HS-27A (cell line): ENCODE results near the gene DDX3X.
A peak's percentile ranks its signal among the peaks of the same experiment; 100 is the strongest.
"Not testable (repeated sequence)": the region's sequence is repeated elsewhere in the genome, so short reads cannot be mapped to it uniquely, and the experiment has no call there.

Experiments used
- DNase-seq: peaks from one replicate; pipeline ENCODE4 v3.0.0-alpha.2; 2012; ENCODE audit warnings: low read depth, missing footprints

Gene DDX3X

GRCh38 chrX:41373989-41374606 lies 40.1 kb downstream of the DDX3X start:
- no peak for DNase-seq

DNA sequence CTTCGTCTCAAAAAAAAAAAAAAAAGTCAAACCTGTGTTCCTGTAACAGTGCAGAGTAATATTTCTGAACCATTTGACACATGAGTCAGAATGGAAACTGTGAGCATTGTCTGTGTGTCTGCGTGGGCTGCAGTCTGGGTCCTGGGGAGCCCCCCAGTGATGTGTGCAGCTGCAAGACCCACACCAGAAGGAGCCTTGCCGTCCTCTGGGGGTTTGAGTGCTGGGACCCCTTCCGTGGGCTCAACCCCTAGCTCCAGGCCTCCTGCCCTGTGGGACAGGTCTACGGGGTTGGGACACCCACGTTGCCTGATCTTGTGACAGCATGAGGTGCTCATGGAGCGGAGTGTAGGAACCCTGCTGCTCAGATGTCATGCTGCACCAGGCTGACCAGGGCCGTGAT lies 43.7 kb downstream of the DDX3X start:
- DNase-seq = no peak

GRCh38 chrX:41381685-41382084 lies 47.7 kb downstream of the DDX3X start:
- peak; percentile 24 for DNase-seq

GRCh38 chrX:41382714-41383645 lies 49.0 kb downstream of the DDX3X start:
- no peak for DNase-seq

GRCh38 chrX:41384051-41384705 lies 50.2 kb downstream of the DDX3X start:
- no peak for DNase-seq

DNA sequence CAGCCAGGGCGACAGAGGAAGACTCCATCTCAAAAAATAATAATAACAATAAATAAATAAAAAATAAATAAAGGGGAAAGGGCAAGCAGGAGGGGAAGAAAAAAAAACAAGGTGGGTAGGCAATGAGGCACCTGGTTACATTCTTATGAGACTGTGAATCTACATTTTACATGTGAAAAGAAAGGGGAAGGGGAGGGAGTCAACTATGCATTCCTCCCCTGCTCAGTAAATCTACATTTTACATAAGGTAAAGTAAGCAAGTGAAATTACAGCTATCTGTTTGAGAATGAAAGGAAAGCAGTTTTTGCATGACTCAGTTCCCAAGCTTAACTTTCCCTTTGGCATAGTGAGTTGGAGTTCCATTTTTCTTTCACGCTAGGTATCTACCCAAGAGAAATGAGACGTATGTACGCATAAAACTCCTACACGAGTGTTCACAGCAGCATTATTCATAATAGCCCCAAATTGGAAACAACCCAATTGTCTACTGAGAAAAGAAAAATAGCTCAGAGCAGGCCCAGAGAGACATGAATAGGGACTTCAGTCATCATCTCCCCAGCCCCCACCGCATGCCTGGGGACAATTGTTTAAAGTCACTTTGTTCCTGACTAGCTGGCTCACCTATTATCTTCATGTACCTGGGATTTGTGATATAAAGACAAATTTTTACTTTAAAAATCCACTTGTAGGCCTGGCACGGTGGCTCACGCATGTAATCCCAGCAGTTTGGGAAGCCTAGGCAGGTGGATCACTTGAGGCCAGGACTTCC lies 52.4 kb downstream of the DDX3X start:
- no peak for DNase-seq

- no peak for DNase-seq
These were observed 54.6 kb downstream of the DDX3X start for GRCh38 chrX:41388543-41388942.

DNA sequence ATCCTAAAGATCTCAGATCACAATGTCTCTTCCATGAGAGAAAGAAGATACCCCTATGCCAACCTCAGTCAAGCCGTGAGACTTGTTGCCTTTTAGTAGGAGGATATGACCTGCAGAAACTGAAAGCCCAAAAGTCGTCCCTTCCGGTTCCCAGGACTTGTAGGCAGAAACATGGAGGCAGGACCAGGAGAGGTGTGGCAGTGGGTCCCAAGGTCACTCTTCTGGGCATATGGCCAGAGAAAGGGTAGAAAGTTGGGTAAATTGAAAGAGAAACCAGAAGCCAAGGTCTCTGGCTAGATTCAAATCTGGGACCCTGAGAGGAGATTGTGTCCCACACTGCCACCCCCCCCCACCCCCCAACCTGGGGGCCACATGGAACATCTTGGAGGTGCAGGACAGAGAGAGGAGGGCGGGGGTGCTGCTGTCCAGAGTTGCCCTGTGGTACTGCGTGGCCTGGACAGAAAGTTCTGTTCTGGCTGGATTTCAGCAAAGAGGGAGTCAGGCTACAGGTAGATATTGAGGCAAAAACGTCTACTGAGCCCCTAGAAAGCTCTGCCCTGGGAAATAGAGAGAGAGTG lies 55.4 kb downstream of the DDX3X start:
- no peak for DNase-seq

DNA sequence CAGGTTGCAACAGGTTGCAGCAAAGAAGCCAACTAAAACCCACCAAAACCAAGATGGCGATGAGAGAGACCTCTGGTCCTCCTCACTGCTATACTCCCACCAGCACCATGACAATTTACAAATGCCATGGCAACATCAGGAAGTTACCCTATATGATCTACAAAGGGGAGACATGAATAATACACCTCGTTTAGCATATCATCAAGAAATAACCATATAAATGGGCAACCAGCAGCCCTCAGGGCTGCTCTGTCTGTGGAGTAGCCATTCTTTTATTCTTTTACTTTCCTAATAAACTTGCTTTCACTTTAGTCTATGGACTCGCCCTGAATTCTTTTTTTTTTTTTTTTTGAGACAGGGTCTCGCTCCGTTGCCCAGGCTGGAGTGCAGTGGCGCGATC lies 56.6 kb downstream of the DDX3X start:
- DNase-seq = not testable (repeated sequence)

DNA sequence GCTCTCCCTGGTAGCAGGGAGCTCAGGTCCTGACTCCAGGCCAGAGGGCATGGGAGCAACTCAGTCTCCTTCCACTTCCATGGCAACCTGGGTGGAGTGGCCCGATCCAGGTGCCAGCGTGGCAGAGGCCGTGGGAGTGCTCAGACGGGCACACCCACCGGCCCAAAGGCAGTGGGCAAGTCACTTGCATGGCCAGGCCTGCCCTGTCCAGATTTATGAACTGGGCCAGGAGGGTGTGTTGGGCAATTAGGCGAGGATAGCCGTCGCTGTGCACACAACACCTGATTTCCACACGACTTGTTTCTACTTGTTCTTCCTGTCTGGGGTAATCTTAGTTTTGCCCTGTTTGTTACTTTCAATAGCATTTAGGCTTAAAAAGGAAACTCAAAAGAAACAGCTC lies 57.6 kb downstream of the DDX3X start:
- DNase-seq = no peak

- DNase-seq = no peak
These were observed 60.3 kb downstream of the DDX3X start for GRCh38 chrX:41394293-41394692.

DNA sequence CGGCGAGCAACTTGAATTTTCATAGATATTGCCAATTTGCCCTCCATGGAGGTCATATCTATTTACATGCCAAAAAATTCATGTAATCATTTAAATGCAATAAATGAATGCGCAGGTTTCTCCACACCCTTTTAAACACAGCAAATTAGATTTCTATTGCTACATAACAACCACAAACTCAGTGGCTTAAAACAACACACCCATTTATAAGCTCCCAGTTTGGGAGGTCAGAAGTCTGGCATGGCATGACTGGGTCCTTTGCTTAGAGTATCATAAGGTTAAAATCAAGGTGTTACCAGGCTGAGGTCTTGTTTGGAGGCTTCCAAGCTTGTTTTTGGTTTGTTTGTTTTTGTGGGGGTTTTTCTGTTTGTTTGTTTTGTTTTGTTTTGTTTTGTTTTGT lies 63.3 kb downstream of the DDX3X start:
- DNase-seq = no peak

GRCh38 chrX:41397768-41398167 lies 63.8 kb downstream of the DDX3X start:
- DNase-seq = no peak

- DNase-seq = not testable (repeated sequence)
These were observed 68.6 kb downstream of the DDX3X start for GRCh38 chrX:41402556-41402955.

- DNase-seq = no peak
These were observed 71.6 kb downstream of the DDX3X start for GRCh38 chrX:41405551-41405950.

- no peak for DNase-seq
These were observed 72.2 kb downstream of the DDX3X start for GRCh38 chrX:41406201-41406600.

GRCh38 chrX:41407816-41408215 lies 73.9 kb downstream of the DDX3X start:
- DNase-seq = no peak

DNA sequence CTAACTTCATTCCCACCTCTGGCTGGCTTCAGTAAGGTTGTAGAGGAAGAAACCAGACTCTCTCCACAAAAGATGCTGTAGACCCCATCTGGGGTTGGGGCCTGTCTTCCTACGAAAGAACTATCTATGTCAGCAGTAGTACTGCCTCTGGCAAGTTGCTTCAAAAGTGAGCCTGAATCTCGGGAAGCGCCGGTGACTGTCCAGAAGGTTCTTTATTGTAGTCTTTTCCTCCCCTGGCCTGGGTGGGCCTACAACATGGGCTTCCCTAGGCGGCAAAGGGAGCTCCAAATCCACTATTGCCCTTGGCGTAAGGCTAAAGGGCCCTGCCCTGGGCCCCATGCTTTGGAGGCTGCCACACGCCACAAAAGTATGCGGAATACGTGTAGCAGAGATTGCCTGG lies 74.6 kb downstream of the DDX3X start:
- DNase-seq = no peak

GRCh38 chrX:41409006-41409405 lies 75.0 kb downstream of the DDX3X start:
- DNase-seq = no peak

DNA sequence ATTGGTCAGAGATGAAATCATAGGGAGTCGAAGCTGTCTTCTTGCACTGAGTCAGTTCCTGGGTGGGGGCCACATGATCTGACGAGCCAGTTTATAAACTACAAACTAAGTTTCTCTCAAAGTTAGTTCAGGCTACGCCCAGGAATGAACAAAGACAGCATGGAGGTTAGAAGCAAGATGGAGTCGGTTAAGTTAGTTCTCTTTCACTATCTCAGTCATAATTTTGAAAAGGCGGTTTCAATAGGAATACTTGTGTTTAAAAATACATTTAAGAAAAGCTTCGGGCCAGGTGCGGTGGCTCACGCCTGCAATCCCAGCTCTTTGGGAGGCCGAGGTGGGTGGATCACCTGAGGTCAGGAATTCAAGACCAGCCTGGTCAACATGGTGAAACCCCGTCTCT lies 77.3 kb downstream of the DDX3X start:
- not testable (repeated sequence) for DNase-seq

- DNase-seq = no peak
These were observed 78.5 kb downstream of the DDX3X start for GRCh38 chrX:41412261-41413081.
